GM12878 (cell line): Measurements from ENCODE around the gene UST. TPM values are rescaled to one million over a fixed set of nuclear protein-coding genes. Genes with fewer than 3 reads are reported as not detected.

ENCODE experiments used
- ETV6 ChIP-seq, 2 experiments: fragments of 450-650 bp in 1 of 2; IDR thresholded peaks in 1 of 2; conservative IDR thresholded peaks in 1 of 2; 2 replicates each; pipeline ENCODE4 v1.6.1; 2014; ENCODE audit warnings: antibody characterized with exemption in 1 of 2, borderline replicate concordance in 1 of 2, low read depth in 1 of 2, mild to moderate bottlenecking in 1 of 2, moderate library complexity in 1 of 2
- IRF5 ChIP-seq: fragments of 450-650 bp; IDR thresholded peaks from 2 replicates; pipeline ENCODE4 v1.6.1; 2017; ENCODE audit warnings: borderline replicate concordance
- MYC ChIP-seq: IDR thresholded peaks from 2 replicates; pipeline ENCODE4 v1.6.1; 2011; ENCODE audit warnings: mild to moderate bottlenecking, low read length, moderate library complexity, inconsistent platforms; ENCODE audit not compliant: insufficient read depth, insufficient replicate concordance, insufficient read length, severe bottlenecking
- NR2F1 ChIP-seq: fragments of 450-650 bp; conservative IDR thresholded peaks from 2 replicates; pipeline ENCODE4 v1.6.1; 2017; ENCODE audit warnings: mild to moderate bottlenecking
- STAT3 ChIP-seq: IDR thresholded peaks from 2 replicates; pipeline ENCODE4 v1.6.1; 2011; ENCODE audit warnings: low read depth, low read length, improper control_type of control experiment
- WRNIP1 ChIP-seq: IDR thresholded peaks from 2 replicates; pipeline ENCODE4 v1.6.1; 2011; ENCODE audit warnings: low read depth, low read length, improper control_type of control experiment, borderline replicate concordance
- ZBTB4 ChIP-seq: fragments of 450-650 bp; formaldehyde crosslinking; IDR thresholded peaks from 2 replicates; pipeline ENCODE4 v1.4.0; 2022; ENCODE audit warnings: mild to moderate bottlenecking, moderate library complexity
- ZZZ3 ChIP-seq: IDR thresholded peaks from 2 replicates; pipeline ENCODE4 v1.6.1; 2011; ENCODE audit warnings: low read depth; ENCODE audit not compliant: control insufficient read depth, insufficient read length
- polyA plus RNA-seq, 11 experiments: library from polyadenylated mRNA; depleted of rRNA in 4 of 11; unstranded in 6 of 11; stranded (reverse) in 5 of 11; fragments of >200 nt; fragmentation: Nextera tagmentation in 4 of 11; fragmentation: Illumina TruSeq in 1 of 11; extraction: Ambion mirVana in 4 of 11; extraction: Trizol in 1 of 11; gene quantifications; 1 replicate in 1 of 11; 2 replicates in 10 of 11; pipeline versions ENCODE4 v1.2.1 to v1.2.3, GENCODE V29; 2011 to 2016; ENCODE audit warnings: inconsistent platforms in 2 of 11, missing spikeins in 2 of 11, low read depth in 1 of 11
- total RNA-seq, 4 experiments: library from RNA; depleted of rRNA in 3 of 4; stranded (reverse); fragments of >200 nt in 3 of 4; fragmentation: Illumina TruSeq in 1 of 4; extraction: Trizol in 1 of 4; gene quantifications; 2 replicates each; pipeline versions ENCODE4 v1.2.1 to v1.2.3, GENCODE V29; 2013 to 2021
- TF ChIP-seq, protein P1 (sequence below): fragments of 450-650 bp; IDR thresholded peaks from 2 replicates; pipeline ENCODE4 v1.6.1; 2017; ENCODE audit warnings: mild to moderate bottlenecking, moderate library complexity

The UST gene
- total and polyA plus RNA-seq, 10 of the 15 experiments (the other 5 are each of a cell fraction or from before 2014, with no cell fraction given), result 0.74 to 43.3 (median 2.2) TPM

GRCh38 chr6:148906386-148906785 is 159.6 kb downstream of the UST start (continued):
- no peak for TF ChIP-seq ZBTB4
- TF ChIP-seq, protein P1, sequence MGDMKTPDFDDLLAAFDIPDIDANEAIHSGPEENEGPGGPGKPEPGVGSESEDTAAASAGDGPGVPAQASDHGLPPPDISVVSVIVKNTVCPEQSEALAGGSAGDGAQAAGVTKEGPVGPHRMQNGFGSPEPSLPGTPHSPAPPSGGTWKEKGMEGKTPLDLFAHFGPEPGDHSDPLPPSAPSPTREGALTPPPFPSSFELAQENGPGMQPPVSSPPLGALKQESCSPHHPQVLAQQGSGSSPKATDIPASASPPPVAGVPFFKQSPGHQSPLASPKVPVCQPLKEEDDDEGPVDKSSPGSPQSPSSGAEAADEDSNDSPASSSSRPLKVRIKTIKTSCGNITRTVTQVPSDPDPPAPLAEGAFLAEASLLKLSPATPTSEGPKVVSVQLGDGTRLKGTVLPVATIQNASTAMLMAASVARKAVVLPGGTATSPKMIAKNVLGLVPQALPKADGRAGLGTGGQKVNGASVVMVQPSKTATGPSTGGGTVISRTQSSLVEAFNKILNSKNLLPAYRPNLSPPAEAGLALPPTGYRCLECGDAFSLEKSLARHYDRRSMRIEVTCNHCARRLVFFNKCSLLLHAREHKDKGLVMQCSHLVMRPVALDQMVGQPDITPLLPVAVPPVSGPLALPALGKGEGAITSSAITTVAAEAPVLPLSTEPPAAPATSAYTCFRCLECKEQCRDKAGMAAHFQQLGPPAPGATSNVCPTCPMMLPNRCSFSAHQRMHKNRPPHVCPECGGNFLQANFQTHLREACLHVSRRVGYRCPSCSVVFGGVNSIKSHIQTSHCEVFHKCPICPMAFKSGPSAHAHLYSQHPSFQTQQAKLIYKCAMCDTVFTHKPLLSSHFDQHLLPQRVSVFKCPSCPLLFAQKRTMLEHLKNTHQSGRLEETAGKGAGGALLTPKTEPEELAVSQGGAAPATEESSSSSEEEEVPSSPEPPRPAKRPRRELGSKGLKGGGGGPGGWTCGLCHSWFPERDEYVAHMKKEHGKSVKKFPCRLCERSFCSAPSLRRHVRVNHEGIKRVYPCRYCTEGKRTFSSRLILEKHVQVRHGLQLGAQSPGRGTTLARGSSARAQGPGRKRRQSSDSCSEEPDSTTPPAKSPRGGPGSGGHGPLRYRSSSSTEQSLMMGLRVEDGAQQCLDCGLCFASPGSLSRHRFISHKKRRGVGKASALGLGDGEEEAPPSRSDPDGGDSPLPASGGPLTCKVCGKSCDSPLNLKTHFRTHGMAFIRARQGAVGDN, result no peak
- no peak for TF ChIP-seq MYC
- TF ChIP-seq NR2F1, result no peak
- no peak for TF ChIP-seq STAT3
- no peak for TF ChIP-seq ETV6 (conservative IDR thresholded peaks at IDR 0.05 in 1 of 2, IDR thresholded peaks at IDR 0.05 in 1 of 2; ENCODE audit: borderline replicate concordance in 1 of 2, low read depth in 1 of 2)
- TF ChIP-seq WRNIP1, result no peak
- no peak for TF ChIP-seq IRF5
- no peak for TF ChIP-seq ZZZ3
